Adrenal gland (tissue), 5 donors: ENCODE measurements around the gene SLC29A3.

Experiments
- POLR2A ChIP-seq, 2 donors: fragments of 450-650 bp; IDR thresholded peaks; one replicate each; pipeline ENCODE4 v1.6.1; 2017; ENCODE audit warnings: antibody characterized with exemption in 2 of 2, mild to moderate bottlenecking in 2 of 2, moderate library complexity in 1 of 2
- TF ChIP-seq, protein P1 (sequence below), 6 experiments: fragments of 450-650 bp in 4 of 6; fragments of 200-600 bp in 2 of 6; sonication (generic) in 1 of 6; IDR thresholded peaks; 1 replicate in 5 of 6; 2 replicates in 1 of 6; pipeline versions ENCODE4 v1.5.1 to v1.8.0; 2016 to 2021; ENCODE audit warnings: antibody characterized with exemption in 6 of 6, mild to moderate bottlenecking in 2 of 6, moderate library complexity in 1 of 6
- donor health status: DM: no; HTN: no; CAD: no.

- TF ChIP-seq, protein P1, sequence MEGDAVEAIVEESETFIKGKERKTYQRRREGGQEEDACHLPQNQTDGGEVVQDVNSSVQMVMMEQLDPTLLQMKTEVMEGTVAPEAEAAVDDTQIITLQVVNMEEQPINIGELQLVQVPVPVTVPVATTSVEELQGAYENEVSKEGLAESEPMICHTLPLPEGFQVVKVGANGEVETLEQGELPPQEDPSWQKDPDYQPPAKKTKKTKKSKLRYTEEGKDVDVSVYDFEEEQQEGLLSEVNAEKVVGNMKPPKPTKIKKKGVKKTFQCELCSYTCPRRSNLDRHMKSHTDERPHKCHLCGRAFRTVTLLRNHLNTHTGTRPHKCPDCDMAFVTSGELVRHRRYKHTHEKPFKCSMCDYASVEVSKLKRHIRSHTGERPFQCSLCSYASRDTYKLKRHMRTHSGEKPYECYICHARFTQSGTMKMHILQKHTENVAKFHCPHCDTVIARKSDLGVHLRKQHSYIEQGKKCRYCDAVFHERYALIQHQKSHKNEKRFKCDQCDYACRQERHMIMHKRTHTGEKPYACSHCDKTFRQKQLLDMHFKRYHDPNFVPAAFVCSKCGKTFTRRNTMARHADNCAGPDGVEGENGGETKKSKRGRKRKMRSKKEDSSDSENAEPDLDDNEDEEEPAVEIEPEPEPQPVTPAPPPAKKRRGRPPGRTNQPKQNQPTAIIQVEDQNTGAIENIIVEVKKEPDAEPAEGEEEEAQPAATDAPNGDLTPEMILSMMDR (IDR thresholded peaks at IDR 0.05): no peak
- TF ChIP-seq POLR2A (IDR thresholded peaks at IDR 0.05): no peak
Measured at GRCh38 chr10:71391701-71392100, 72.6 kb downstream of the SLC29A3 start.
